Memory B cell (primary cell): ENCODE results near the gene KRT222.

Experiments
- ATAC-seq: fragments of 150-1000 bp; cut with Tn5 transposase; 2 replicates; pipeline ENCODE4 v1.10.0; 2021; ENCODE audit warnings: low read depth, mild to moderate bottlenecking, moderate library complexity
- DNase-seq, 2 donors: peaks; one replicate each; pipeline ENCODE4 v3.0.0; 2022; ENCODE audit warnings: low spot score in 2 of 2
- H3K27ac Mint-ChIP-seq: one replicate; pipeline ENCODE4 v1.8.0; 2022; ENCODE audit warnings: mild to moderate bottlenecking, moderate library complexity, mixed read lengths
- H3K27me3 Mint-ChIP-seq: one replicate; pipeline ENCODE4 v1.8.0; 2022; ENCODE audit warnings: mixed read lengths
- H3K36me3 Mint-ChIP-seq: one replicate; pipeline ENCODE4 v1.8.0; 2022; ENCODE audit warnings: mild to moderate bottlenecking, mixed read lengths
- H3K4me1 Mint-ChIP-seq: one replicate; pipeline ENCODE4 v1.8.0; 2022; ENCODE audit warnings: mixed read lengths
- H3K4me3 Mint-ChIP-seq: one replicate; pipeline ENCODE4 v1.8.0; 2022; ENCODE audit warnings: mild to moderate bottlenecking, moderate library complexity, mixed read lengths
- H3K9me3 Mint-ChIP-seq: one replicate; pipeline ENCODE4 v1.8.0; 2022; ENCODE audit warnings: mixed read lengths

The KRT222 gene

DNA sequence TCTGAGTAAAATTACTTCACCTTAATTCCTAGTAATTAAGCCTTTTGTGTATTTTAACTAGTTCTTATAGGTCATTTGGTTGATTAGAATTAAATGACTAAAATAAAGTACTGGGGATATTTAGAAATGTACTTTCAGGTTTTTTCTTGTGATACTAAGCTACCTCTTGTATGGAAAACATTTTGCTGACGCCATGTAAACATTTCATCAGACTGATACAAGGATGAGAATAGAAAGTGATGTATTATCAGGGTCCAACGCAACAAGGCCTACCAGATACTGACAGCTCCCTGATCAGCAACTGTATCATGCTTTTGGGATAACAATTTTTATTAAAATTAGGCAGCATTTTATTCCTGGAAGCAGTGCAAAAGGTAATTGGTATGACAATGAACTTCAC lies 19.0 kb downstream of the KRT222 start:
- DNase-seq (no peak), ATAC-seq (no peak)
- H3K9me3 Mint-ChIP-seq, result no peaks in the 10 kb centered on the region
- H3K27me3 Mint-ChIP-seq, result no peaks in the 10 kb centered on the region
- peaks cover 20% of the 10 kb centered on the region for H3K36me3 Mint-ChIP-seq
- no peak overlapping the region for H3K4me3 Mint-ChIP-seq
- peaks cover 23% of the 10 kb centered on the region for H3K4me1 Mint-ChIP-seq
- H3K27ac Mint-ChIP-seq, result no peak overlapping the region

DNA sequence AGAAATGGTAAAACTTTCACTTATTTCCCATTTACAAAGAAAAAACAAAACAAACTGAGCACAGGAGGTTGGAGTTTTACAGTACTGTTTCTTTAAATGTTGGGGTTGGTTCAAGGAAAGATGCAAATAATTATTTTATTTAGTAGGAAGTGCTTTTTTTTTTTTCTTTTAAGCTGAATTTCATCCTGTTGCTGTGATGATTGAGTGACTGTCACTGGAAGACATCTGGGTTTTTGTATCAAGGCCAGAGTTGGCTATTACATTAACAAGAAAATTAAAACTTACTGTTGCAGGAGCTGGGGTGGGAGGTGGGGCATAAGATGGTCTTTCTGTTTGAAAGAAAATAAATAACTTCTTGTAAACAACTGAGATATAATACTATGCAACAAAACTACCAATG lies 19.7 kb downstream of the KRT222 start:
- Mint-ChIP-seq H3K27me3 (no peaks in the 10 kb centered on the region), H3K4me3 (peak overlapping the region; percentile 28), H3K4me1 (peaks cover 26% of the 10 kb centered on the region), H3K27ac (peak overlapping the region; percentile 68), H3K9me3 (no peaks in the 10 kb centered on the region), H3K36me3 (peaks cover 23% of the 10 kb centered on the region)
- DNase-seq (no peak), ATAC-seq (no peak)

DNA sequence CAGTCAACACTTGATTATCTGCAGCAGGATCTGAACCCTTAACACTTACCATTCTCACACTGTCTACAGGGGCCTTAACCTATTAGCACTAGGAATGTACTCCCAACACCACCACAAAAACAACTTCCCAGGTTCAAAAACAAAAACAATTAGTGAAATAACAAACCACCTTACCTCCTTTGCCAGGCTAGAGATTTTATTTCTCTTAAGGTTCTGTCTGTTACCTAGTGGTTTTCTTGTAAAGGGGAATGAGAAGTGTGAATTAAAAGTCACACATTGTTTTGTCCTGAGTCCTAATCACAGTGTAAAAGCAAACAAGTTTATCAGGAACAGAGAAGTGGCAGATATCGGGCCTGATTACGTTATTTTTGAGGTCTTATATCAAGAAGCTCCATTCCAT lies 27.0 kb downstream of the KRT222 start:
- Mint-ChIP-seq H3K27me3 (no peaks in the 10 kb centered on the region), H3K4me3 (no peak overlapping the region), H3K27ac (peak overlapping the region; percentile 56), H3K9me3 (no peaks in the 10 kb centered on the region), H3K36me3 (peaks cover 33% of the 10 kb centered on the region), H3K4me1 (peaks cover 13% of the 10 kb centered on the region)
- DNase-seq (no peak), ATAC-seq (no peak)

DNA sequence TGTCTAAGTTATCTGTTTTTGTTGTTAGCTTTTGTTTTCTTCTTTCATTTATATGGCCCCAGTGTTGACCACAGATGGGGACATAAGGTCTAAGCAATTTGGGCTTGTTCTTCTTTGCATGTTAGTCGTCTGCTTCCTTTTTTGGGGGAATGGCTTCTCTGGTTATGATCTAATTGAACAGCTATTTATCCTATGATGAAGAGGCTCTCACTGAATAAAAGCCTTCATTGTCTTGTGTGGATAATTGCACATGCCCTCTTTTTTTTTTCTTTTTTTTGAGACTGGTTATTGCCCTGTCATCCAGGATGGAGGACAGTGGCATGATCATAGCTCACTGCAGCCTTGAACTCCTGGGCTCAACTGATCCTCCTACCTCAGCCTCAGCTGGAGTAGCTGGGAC lies 31.1 kb downstream of the KRT222 start:
- no peak for DNase-seq
- H3K4me1 Mint-ChIP-seq, result peaks cover 2% of the 10 kb centered on the region
- H3K27me3 Mint-ChIP-seq, result no peaks in the 10 kb centered on the region
- H3K36me3 Mint-ChIP-seq, result peaks cover 29% of the 10 kb centered on the region
- no peak overlapping the region for H3K4me3 Mint-ChIP-seq
- H3K9me3 Mint-ChIP-seq, result no peaks in the 10 kb centered on the region
- peak overlapping the region; percentile 6 for H3K27ac Mint-ChIP-seq
- ATAC-seq, result no peak

DNA sequence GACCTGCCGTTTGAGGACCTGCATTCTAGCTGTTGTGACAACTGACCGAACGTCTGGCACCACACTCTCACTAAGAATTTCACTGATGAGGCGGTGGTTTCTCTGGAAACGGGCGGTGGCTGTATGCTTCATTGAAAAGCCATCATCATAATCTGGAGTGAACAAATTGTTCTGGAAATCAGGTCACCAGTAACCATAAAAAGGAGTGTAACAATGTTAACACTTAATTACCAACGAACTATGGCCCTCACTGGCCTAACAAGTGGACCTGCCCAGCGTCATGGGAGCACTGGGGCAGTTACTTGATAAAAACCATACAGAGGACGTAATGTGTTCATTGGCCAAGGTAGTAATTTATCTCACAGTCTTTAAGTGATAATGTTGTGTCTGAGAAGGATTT lies 32.8 kb downstream of the KRT222 start:
- Mint-ChIP-seq H3K36me3 (peaks cover 27% of the 10 kb centered on the region), H3K27ac (no peak overlapping the region), H3K4me1 (no peaks in the 10 kb centered on the region), H3K4me3 (no peak overlapping the region), H3K27me3 (no peaks in the 10 kb centered on the region), H3K9me3 (no peaks in the 10 kb centered on the region)
- DNase-seq, result no peak
- no peak for ATAC-seq

DNA sequence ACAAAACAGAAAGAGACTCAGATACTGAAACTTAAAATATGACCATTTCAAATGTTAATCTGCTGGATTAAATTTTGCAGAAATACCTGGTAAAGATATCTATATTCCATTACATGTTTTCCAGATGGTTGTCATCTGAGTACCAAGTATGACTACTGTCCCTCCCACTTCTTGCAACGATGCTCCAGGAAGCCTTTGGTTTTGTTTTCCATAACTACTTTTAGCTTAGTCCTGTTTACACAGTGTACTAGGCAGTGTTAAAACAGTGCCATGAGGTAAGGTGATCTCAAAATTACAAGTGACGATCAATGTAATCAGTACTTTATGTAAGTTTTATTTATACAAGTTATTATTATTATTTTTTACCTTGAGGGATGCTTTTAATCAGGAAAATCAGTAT lies 35.1 kb downstream of the KRT222 start:
- ATAC-seq, result no peak
- peaks cover 8% of the 10 kb centered on the region for H3K4me1 Mint-ChIP-seq
- peaks cover 19% of the 10 kb centered on the region for H3K36me3 Mint-ChIP-seq
- H3K9me3 Mint-ChIP-seq, result no peaks in the 10 kb centered on the region
- no peaks in the 10 kb centered on the region for H3K27me3 Mint-ChIP-seq
- H3K27ac Mint-ChIP-seq, result no peak overlapping the region
- no peak for DNase-seq
- H3K4me3 Mint-ChIP-seq, result no peak overlapping the region

DNA sequence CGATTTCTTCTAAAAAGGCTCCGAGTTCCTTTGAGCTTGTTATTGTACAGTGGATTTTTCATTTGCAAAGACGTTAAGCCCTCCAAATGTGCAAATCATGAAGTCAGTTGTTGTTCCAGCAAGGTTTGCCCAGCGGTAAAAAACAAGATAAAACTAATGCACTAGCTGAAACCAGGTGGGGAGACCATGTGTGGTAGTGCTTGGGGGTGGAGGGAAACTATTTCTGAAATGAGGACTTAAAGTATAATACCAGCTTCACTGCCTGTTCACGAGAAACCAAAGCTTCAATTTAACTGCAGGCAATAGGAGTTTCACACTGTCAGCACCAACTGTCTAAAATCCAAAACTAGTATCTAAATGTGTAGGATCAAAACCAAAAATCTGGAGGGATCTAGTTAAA lies 39.7 kb downstream of the KRT222 start:
- peaks cover 6% of the 10 kb centered on the region for H3K36me3 Mint-ChIP-seq

DNA sequence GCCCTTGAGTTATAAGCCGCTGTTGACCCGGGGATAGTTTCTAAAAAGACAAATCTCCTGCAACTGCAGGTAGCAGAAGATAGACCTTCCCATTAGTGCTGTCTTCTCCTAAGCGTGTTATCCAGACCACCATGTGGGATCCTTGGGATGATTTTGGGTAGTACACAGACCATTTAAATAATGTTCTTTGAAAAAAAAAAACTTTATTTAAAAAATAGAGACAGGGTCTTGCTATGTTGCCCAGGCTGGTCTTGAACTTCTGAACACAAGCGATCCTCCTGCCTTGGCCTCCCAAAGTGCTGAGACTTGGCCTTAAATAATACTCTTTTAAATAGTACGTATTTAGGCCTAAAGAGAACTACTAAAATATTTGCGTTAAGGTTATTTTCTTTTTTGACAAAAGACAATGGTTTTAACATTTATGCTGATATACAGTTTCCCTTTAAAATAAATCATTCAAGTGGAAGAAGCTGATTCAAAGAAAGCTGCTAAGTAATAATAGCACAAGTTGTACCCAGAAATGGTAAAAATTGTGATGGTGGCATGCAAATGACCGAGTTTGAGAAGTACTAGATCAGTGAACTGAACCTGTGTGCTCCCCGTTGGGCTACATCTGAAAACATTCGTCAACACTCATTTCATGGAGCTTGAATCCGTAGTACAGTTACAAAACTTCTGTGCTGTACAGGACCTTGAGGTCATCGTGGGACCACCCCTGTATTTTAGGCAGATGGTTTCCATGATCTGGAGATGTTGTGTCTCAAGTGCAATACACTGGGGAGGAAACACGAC lies 41.4 kb downstream of the KRT222 start:
- Mint-ChIP-seq H3K9me3 (no peaks in the 10 kb centered on the region), H3K4me3 (peak overlapping the region; percentile 63), H3K27ac (peak overlapping the region; percentile 94), H3K36me3 (peaks cover 3% of the 10 kb centered on the region), H3K27me3 (no peaks in the 10 kb centered on the region), H3K4me1 (peaks cover 30% of the 10 kb centered on the region)
- peak; percentile 44 for ATAC-seq
- no peak for DNase-seq

More for the DNA sequence above, 39.7 kb downstream of the KRT222 start:
- Mint-ChIP-seq H3K27me3 (no peaks in the 10 kb centered on the region), H3K27ac (peak overlapping the region; percentile 67), H3K4me1 (peaks cover 25% of the 10 kb centered on the region), H3K9me3 (no peaks in the 10 kb centered on the region), H3K4me3 (no peak overlapping the region)
- DNase-seq (no peak), ATAC-seq (no peak)

DNA sequence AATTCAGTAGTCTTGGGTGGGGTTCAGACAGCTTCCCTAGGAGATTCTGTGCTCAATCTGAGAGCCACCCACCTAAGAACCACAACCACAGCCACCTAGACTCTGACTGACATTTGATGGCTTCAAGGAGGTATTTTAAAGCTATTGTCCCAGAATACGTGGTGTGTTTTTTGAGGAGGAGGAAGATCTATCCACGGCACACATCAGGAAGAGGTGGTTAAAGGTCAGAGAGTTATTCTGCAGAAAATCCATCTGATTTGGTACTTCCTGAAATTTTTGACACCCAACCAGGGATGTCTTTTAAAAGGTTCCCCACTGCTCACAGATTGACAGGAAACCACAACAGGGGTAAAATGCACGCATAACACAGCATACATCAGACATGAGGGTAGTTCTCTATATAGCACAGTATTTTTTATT lies 42.5 kb downstream of the KRT222 start:
- ATAC-seq (peak; percentile 57), DNase-seq (no peak)
- no peaks in the 10 kb centered on the region for H3K27me3 Mint-ChIP-seq
- no peaks in the 10 kb centered on the region for H3K9me3 Mint-ChIP-seq
- no peaks in the 10 kb centered on the region for H3K36me3 Mint-ChIP-seq
- peaks cover 30% of the 10 kb centered on the region for H3K4me1 Mint-ChIP-seq
- peak overlapping the region; percentile 80 for H3K27ac Mint-ChIP-seq
- H3K4me3 Mint-ChIP-seq, result peak overlapping the region; percentile 9

DNA sequence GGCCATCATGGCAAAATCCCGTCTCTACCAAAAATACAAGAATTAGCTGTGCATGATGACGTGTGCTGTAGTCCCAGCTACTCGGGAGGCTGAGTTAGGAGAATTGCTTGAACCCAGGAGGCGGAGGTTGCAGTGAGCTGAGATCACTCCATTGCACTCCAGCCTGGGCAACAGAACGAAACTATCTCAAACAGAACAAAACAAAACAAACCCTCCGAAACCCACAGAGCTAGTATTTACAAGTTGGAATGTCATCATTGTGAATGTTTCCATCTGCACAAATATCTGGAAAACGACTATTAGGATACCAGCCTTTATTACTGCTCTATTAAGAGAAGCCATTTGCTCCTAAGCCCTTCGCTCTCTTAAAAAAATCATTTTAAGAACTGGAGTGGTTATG lies 43.4 kb downstream of the KRT222 start:
- DNase-seq (no peak), ATAC-seq (no peak)
- Mint-ChIP-seq H3K9me3 (no peaks in the 10 kb centered on the region), H3K4me3 (no peak overlapping the region), H3K36me3 (no peaks in the 10 kb centered on the region), H3K4me1 (peaks cover 30% of the 10 kb centered on the region), H3K27ac (no peak overlapping the region), H3K27me3 (no peaks in the 10 kb centered on the region)

DNA sequence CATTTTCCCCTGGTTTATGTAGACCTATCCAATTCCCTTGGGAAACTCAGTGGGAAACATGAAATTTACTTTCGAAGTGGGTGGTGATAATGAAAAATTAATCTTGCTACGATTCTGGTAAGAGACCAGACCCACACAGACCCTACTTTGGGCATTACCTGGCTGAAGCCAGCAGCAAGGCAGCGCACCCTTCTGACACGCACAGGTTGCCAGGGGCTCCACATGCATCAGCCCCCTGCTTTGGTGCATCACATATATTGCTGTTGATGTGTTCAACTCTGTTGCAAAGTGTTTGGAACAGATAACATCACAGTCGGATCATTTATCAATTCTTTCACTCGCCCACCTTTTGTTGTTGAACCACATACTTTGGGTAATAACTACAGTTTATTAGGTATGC lies 44.0 kb downstream of the KRT222 start:
- peak overlapping the region; percentile 94 for H3K27ac Mint-ChIP-seq
- peaks cover 36% of the 10 kb centered on the region for H3K4me1 Mint-ChIP-seq
- no peak for DNase-seq
- ATAC-seq, result no peak
- H3K27me3 Mint-ChIP-seq, result no peaks in the 10 kb centered on the region
- H3K9me3 Mint-ChIP-seq, result no peaks in the 10 kb centered on the region
- peak overlapping the region; percentile 40 for H3K4me3 Mint-ChIP-seq
- no peaks in the 10 kb centered on the region for H3K36me3 Mint-ChIP-seq

DNA sequence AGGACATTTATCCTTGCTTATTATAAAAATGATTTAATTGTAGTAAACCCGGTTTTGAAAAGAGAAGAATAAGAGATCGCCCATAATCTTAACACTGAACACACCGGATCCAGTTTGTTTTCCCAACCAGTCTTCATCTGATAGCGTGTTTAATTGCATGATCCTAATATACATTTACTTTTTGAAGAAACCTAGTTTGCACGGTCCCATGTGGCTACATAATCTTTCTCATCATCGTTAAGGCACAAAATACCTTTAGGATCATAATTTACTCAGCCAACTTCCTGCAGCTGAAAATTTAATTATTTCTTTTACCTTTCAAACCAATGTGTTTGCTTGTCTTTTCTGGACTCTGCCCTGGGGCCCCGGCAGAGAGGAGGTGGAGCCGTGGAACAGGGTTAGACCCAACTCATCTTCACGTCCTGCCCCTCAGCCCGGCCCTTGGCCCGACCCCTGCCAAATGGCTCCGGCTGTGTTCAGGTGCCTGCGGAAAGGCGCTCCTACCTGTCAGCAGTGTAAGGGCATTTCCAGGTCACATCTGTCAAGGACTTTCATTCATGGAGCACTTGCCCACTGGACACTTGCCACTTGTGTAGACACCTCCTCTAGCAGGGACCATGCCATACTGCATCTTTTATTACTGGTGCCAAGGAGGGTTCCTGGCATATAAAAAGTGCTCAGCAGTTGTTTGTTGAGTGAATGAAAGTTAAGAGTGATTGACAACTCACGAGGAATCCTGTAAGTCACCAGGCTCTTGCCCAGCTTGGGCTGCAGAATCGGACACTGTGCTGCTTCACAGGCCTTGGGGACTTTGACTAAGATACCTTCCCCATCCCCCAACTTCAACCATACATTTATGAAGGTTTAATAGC lies 46.0 kb downstream of the KRT222 start:
- peaks cover 35% of the 10 kb centered on the region for H3K4me1 Mint-ChIP-seq

DNA sequence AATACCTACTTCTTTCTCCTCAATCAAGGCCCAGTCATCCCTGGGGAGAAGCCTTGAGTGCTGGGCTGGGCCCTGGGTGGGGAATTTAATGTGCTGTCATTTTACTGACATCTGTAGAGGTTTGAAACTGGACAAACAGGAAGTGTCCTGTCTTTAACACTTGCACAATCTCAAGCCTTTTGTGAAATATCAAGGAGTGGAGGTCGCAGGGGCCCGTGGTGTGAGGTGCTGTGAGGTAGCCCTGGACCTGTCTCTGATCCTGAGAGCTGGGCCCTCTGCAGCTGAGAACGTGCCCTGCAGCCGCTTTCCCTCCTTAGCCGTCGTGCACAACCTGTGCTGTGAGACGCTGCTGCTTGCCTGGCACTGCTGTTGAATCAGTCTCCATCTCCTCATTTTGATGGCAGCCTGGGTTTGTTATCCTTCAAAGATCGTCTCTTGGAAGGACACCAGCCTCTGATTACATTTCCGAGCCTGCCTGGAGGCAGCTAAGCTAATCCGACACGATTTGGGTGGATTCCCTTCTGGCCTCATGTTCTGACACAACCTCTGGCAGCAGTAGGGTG lies 47.2 kb downstream of the KRT222 start:
- Mint-ChIP-seq H3K27me3 (no peaks in the 10 kb centered on the region), H3K4me3 (no peak overlapping the region), H3K4me1 (peaks cover 32% of the 10 kb centered on the region), H3K36me3 (no peaks in the 10 kb centered on the region), H3K27ac (peak overlapping the region; percentile 94), H3K9me3 (no peaks in the 10 kb centered on the region)
- ATAC-seq (no peak), DNase-seq (no peak)

More for the DNA sequence above, 46.0 kb downstream of the KRT222 start:
- Mint-ChIP-seq H3K9me3 (no peaks in the 10 kb centered on the region), H3K36me3 (no peaks in the 10 kb centered on the region), H3K4me3 (peak overlapping the region; percentile 79), H3K27ac (no peak overlapping the region), H3K27me3 (no peaks in the 10 kb centered on the region)
- ATAC-seq, result no peak
- DNase-seq, result no peak

DNA sequence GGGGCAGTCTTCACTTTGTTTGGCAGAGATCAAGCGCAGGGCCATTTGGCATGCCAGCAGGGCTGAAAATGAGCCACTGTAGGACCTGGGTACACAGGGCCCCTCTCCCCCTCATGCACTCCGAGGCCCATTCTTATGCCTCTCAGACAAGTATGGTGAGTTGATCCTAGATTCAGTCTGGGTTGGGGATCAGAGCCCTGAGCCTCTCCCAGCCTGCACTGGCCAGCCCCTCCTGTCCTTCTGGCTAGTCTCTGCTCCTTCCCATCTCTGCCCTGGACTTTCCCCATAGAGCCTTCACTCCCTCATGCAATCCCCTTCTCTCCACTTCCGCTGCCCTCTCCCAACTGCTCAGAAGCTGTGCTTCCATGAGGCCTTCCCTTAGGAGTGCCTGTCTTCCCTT lies 48.4 kb downstream of the KRT222 start:
- Mint-ChIP-seq H3K4me1 (peaks cover 28% of the 10 kb centered on the region), H3K27me3 (no peaks in the 10 kb centered on the region), H3K4me3 (peak overlapping the region; percentile 27), H3K9me3 (no peaks in the 10 kb centered on the region), H3K36me3 (no peaks in the 10 kb centered on the region), H3K27ac (peak overlapping the region; percentile 94)
- no peak for DNase-seq
- no peak for ATAC-seq
